ENCODE data around the gene GNAS. TPM values are rescaled to one million over a fixed set of nuclear protein-coding genes. Genes with fewer than 3 reads are reported as not detected.

The GNAS gene
- total and polyA plus RNA-seq, 9 of the 15 experiments (the other 6 are each of a cell fraction or from before 2014, with no cell fraction given) = 128 to 648 (median 266) TPM

- H4K20me1 ChIP-seq (replicated peaks; ENCODE audit: control insufficient read depth, insufficient read depth, low read length) = no peaks in the 10 kb centered on the region
- no peaks in the 10 kb centered on the region for H3K9me3 ChIP-seq (replicated peaks; ENCODE audit: control insufficient read depth, insufficient read depth, low read depth, low read length)
- ChIA-PET POLR2A (interaction anchor here (0.8 kb wide), 3 partner anchors 13 to 616 kb away, joined by 3 to 5 read pairs (median 4); no protein-coding TSS in a partner anchor), CTCF (ENCODE audit: low intra/inter-chr PET ratio) (no interaction called here)
- H3K4me1 ChIP-seq (replicated peaks in 1 of 2; ENCODE audit: control insufficient read depth in 2 of 2, insufficient read depth in 2 of 2, low read length in 2 of 2) = no peaks in the 10 kb centered on the region
- no peaks in the 10 kb centered on the region for H3K36me3 ChIP-seq (ENCODE audit: control insufficient read depth, insufficient read depth, low read length)
- intact Hi-C loops (cut with micrococcal nuclease) (no loop called here), in situ Hi-C loops (cut with MboI) (loop anchor here (10.0 to 25.0 kb wide), 2 partner anchors 347 to 585 kb away; partner anchors contain the start of gene ANKRD60)
- no peak overlapping the region for H3K27ac ChIP-seq (ENCODE audit: extremely low read depth, low read depth, low read length)
- no peak overlapping the region for H3K4me2 ChIP-seq (ENCODE audit: insufficient read depth, low read length)
- H2AFZ ChIP-seq (ENCODE audit: low read depth, low read length) = no peak overlapping the region
- H3K9ac ChIP-seq (ENCODE audit: insufficient read depth in 1 of 2, low read depth in 2 of 2, low read length in 2 of 2) = no peak overlapping the region
- H3K79me2 ChIP-seq (ENCODE audit: control insufficient read depth, insufficient read depth, low read length) = no peaks in the 10 kb centered on the region
- H3K27me3 ChIP-seq (ENCODE audit: control insufficient read depth in 2 of 2, insufficient read depth in 2 of 2, low read length in 2 of 2) = peaks cover 4 to 51% of the 10 kb centered on the region in 2 experiments; a peak in 3 of 5 replicates
- 6% methylated on average over 8 of the region's 8 CpGs for WGBS (ENCODE audit: insufficient coverage, low coverage, missing lambda C conversion rate)
- no peaks in the 10 kb centered on the region for H3K9me1 ChIP-seq (ENCODE audit: control insufficient read depth, insufficient read depth, low read length)
- FAIRE-seq (no peak), ATAC-seq (peak; percentile 95), DNase-seq (ENCODE audit: extremely low read depth in 1 of 4, low spot score in 3 of 4) (peak; percentile 43 to 66 (median 58))
- BruUV-seq (replicated peaks) = no TSS peak
- no peak overlapping the region for H3K4me3 ChIP-seq
- TF ChIP-seq SMC3 (conservative IDR thresholded peaks at IDR 0.05; ENCODE audit: insufficient read depth, low read depth, low read length) = 0 out of 2 replicates have a peak, but pooled peaks have one; percentile 5
- peak; percentile 94 for TF ChIP-seq PKNOX1 (IDR thresholded peaks at IDR 0.05)
- no peak for TF ChIP-seq MAFK (IDR thresholded peaks at IDR 0.05; ENCODE audit: low read length)
- no peak for TF ChIP-seq EZH2 (IDR thresholded peaks at IDR 0.05; ENCODE audit: borderline replicate concordance, low read depth, low read length)
- TF ChIP-seq ETS2 (tag; IDR thresholded peaks at IDR 0.05; ENCODE audit: borderline replicate concordance, poor library complexity, severe bottlenecking) = no peak
- TF ChIP-seq MCM3 (IDR thresholded peaks at IDR 0.05) = no peak
- TF ChIP-seq ZNF197 (CRISPR knock-in tag; IDR thresholded peaks at IDR 0.05; ENCODE audit: low read depth) = no peak
- no peak for TF ChIP-seq SETDB1 (IDR thresholded peaks at IDR 0.05; ENCODE audit: low read length)
- TF ChIP-seq ZNF280B (CRISPR knock-in tag; IDR thresholded peaks at IDR 0.05) = no peak
- no peak for TF ChIP-seq ZNF23 (CRISPR knock-in tag; IDR thresholded peaks at IDR 0.05)
- TF ChIP-seq NR1H2 (CRISPR knock-in tag; IDR thresholded peaks at IDR 0.05) = no peak
- no peak for TF ChIP-seq WHSC1 (IDR thresholded peaks at IDR 0.05; ENCODE audit: low read length)
Measured at GRCh38 chr20:58822149-58822548, 30.4 kb upstream of the GNAS start.
